ENCODE data around the gene GEN1.

The GEN1 gene

GRCh38 chr2:17800693-17801458, 46.9 kb downstream of the GEN1 start:
- no peak overlapping the region for H3K4me3 ChIP-seq (ENCODE audit: low read length)
- DNase-seq (ENCODE audit: low read depth) = no peak
- no peak for TF ChIP-seq CTCF (conservative IDR thresholded peaks at IDR 0.05; ENCODE audit: low read length)

GRCh38 chr2:17803497-17803896, 49.6 kb downstream of the GEN1 start:
- no peak overlapping the region for H3K4me3 ChIP-seq (ENCODE audit: low read length)
- DNase-seq (ENCODE audit: low read depth) = no peak
- no peak for TF ChIP-seq CTCF (conservative IDR thresholded peaks at IDR 0.05; ENCODE audit: low read length)

- no peak for DNase-seq (ENCODE audit: low read depth)
- no peak for TF ChIP-seq CTCF (conservative IDR thresholded peaks at IDR 0.05; ENCODE audit: low read length)
- no peak overlapping the region for H3K4me3 ChIP-seq (ENCODE audit: low read length)
These were observed 50.4 kb downstream of the GEN1 start for GRCh38 chr2:17804358-17804757.

- DNase-seq (ENCODE audit: low read depth) = no peak
- H3K4me3 ChIP-seq (ENCODE audit: low read length) = no peak overlapping the region
- no peak for TF ChIP-seq CTCF (conservative IDR thresholded peaks at IDR 0.05; ENCODE audit: low read length)
These were observed 51.2 kb downstream of the GEN1 start for GRCh38 chr2:17805166-17805565.

- H3K4me3 ChIP-seq (ENCODE audit: low read length) = no peak overlapping the region
- no peak for DNase-seq (ENCODE audit: low read depth)
These were observed 51.9 kb downstream of the GEN1 start for GRCh38 chr2:17805717-17806363.

GRCh38 chr2:17813010-17813741, 59.2 kb downstream of the GEN1 start:
- H3K4me3 ChIP-seq (ENCODE audit: low read length) = peak overlapping the region; percentile 31
- DNase-seq (ENCODE audit: low read depth) = peak; percentile 69
- no peak for TF ChIP-seq CTCF (conservative IDR thresholded peaks at IDR 0.05; ENCODE audit: low read length)

More at GRCh38 chr2:17805717-17806363, 51.9 kb downstream of the GEN1 start:
- TF ChIP-seq CTCF (conservative IDR thresholded peaks at IDR 0.05; ENCODE audit: low read length) = no peak
